Brain microvascular endothelial cell (primary cell): ENCODE results near the gene PTPRN2.
A peak's percentile ranks its signal among the peaks of the same experiment; 100 is the strongest.

ENCODE experiments used
- DNase-seq: peaks from one replicate; pipeline ENCODE4 v3.0.0-alpha.2; 2020
- H3K27ac ChIP-seq: fragments of 250-450 bp; sonication (Bioruptor Pico); 2 replicates; pipeline ENCODE4 v1.5.1; 2020; ENCODE audit warnings: mild to moderate bottlenecking, moderate library complexity
- H3K27me3 ChIP-seq: fragments of 250-450 bp; sonication (Bioruptor Pico); replicated peaks from 2 replicates; pipeline ENCODE4 v1.5.1; 2020; ENCODE audit warnings: mild to moderate bottlenecking
- H3K36me3 ChIP-seq: fragments of 250-450 bp; sonication (Bioruptor Pico); replicated peaks from 2 replicates; pipeline ENCODE4 v1.5.1; 2020; ENCODE audit warnings: mild to moderate bottlenecking
- H3K4me3 ChIP-seq: 2 replicates; pipeline ENCODE4 v1.5.1; 2011; ENCODE audit warnings: low read depth, mild to moderate bottlenecking, control low read depth, low read length, moderate library complexity
- in situ Hi-C: cut with HindIII; loops from 2 replicates; pipeline ENCODE4 v1.10.0; 2017; ENCODE audit warnings: low sequenced_read_pairs, low pct_ligation_motif_present
- TF ChIP-seq, protein P1 (sequence below): IDR thresholded peaks from 2 replicates; pipeline ENCODE4 v1.5.1; 2011; ENCODE audit warnings: low read depth, mild to moderate bottlenecking, moderate library complexity, low read length, control low read depth, inconsistent platforms; ENCODE audit errors: missing control alignments

Gene PTPRN2

GRCh38 chr7:158443688-158444483 lies 143.7 kb downstream of the PTPRN2 start:
- Histone ChIP-seq H3K4me3 (no peak overlapping the region), H3K36me3 (no peaks in the 10 kb centered on the region), H3K27ac (no peak overlapping the region), H3K27me3 (no peaks in the 10 kb centered on the region)
- TF ChIP-seq, protein P1, sequence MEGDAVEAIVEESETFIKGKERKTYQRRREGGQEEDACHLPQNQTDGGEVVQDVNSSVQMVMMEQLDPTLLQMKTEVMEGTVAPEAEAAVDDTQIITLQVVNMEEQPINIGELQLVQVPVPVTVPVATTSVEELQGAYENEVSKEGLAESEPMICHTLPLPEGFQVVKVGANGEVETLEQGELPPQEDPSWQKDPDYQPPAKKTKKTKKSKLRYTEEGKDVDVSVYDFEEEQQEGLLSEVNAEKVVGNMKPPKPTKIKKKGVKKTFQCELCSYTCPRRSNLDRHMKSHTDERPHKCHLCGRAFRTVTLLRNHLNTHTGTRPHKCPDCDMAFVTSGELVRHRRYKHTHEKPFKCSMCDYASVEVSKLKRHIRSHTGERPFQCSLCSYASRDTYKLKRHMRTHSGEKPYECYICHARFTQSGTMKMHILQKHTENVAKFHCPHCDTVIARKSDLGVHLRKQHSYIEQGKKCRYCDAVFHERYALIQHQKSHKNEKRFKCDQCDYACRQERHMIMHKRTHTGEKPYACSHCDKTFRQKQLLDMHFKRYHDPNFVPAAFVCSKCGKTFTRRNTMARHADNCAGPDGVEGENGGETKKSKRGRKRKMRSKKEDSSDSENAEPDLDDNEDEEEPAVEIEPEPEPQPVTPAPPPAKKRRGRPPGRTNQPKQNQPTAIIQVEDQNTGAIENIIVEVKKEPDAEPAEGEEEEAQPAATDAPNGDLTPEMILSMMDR, result no peak
- in situ Hi-C loops, result no loop called here
- no peak for DNase-seq

DNA sequence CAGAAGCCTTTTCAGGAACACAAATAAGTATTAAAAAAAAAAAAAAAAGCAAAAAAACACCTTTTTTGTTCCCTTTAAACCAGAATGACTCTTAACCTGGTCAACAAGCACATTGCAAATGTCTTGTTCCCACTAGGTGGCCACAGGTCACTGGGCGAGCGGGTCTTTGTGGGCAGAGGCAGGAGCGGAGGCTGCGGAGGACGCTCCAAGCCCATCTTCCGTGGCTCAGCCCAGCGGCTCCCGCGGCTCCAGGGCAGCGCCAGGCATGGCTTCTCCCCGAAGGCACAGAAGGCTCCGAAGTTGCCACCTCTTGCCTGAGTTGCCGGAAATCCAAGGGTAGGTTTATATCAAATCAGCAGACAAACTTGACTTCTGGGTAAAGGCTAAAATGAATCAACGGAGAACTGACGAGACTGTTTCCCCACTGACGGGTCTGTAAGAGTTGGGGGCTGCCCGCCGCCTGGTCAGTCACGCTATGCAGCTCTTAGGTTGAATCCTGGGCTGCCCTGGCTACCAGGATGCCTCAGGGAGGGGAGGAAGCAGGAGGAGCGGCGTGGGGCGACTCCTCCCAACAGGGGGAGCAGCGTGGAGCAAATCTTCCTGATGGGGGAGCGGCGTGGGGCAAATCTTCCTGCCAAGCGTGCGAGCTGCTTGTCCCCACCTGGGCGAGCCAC lies 144.5 kb downstream of the PTPRN2 start:
- in situ Hi-C loops, result no loop called here
- Histone ChIP-seq H3K27me3 (no peaks in the 10 kb centered on the region), H3K36me3 (no peaks in the 10 kb centered on the region), H3K27ac (no peak overlapping the region), H3K4me3 (no peak overlapping the region)
- TF ChIP-seq, protein P1, result no peak
- no peak for DNase-seq

DNA sequence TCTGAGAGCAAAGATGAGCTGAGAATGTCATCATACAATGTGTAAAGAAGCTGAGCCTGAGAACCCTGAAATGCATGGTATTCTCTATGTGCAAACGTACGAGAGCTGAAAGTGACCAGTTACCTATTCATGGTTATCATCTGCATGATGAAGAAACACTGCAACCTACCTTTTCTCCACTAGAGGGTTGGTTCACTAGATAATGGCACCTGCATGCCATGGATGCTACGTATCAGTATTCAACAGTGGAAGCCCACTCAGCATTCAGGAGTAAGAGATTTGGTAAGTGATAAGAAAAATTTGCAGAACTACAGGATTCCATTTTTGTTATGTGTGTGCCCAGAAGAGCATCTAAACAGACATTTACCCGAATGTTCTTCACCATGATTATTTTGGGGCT lies 145.4 kb downstream of the PTPRN2 start:
- in situ Hi-C loops, result no loop called here
- Histone ChIP-seq H3K36me3 (no peaks in the 10 kb centered on the region), H3K27me3 (no peaks in the 10 kb centered on the region), H3K27ac (no peak overlapping the region), H3K4me3 (no peak overlapping the region)
- no peak for DNase-seq
- TF ChIP-seq, protein P1, result peak; percentile 25

DNA sequence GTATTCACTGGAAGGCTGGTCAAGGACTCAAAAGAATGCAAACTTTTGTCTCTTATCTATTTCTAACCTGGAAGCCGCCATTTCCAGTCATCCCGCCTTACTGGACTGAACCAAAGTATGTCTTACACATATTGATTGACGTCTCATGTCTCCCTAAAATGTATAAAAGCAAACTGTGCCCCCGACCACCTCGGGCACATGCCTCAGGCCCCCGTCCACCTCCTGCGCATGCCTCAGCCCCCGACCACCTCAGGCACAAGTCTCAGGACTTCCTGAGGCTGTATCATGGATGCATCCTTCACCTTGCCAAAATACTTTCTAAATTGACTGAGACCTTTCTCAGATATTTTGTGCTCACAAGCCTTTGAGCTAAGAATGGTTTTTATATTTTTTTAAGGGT lies 148.6 kb downstream of the PTPRN2 start:
- in situ Hi-C loops, result no loop called here
- no peak overlapping the region for H3K4me3 ChIP-seq
- H3K36me3 ChIP-seq, result no peaks in the 10 kb centered on the region
- TF ChIP-seq, protein P1, result no peak
- no peaks in the 10 kb centered on the region for H3K27me3 ChIP-seq
- H3K27ac ChIP-seq, result no peak overlapping the region
- no peak for DNase-seq

- peak; percentile 94 for DNase-seq
Measured at GRCh38 chr7:158432369-158433341, 155.0 kb downstream of the PTPRN2 start.

More at GRCh38 chr7:158432369-158433341, 155.0 kb downstream of the PTPRN2 start:
- Histone ChIP-seq H3K36me3 (no peaks in the 10 kb centered on the region), H3K27ac (peak overlapping the region; percentile 96), H3K4me3 (no peak overlapping the region), H3K27me3 (no peaks in the 10 kb centered on the region)
- in situ Hi-C loops, result no loop called here
- TF ChIP-seq, protein P1, result no peak
